GM23338 (cell line): Measurements from ENCODE around the gene TMCO4.

Source experiments
- CREB1 ChIP-seq: fragments of 250-450 bp; sonication (Bioruptor Pico); IDR thresholded peaks from 2 replicates; pipeline ENCODE4 v1.5.0; 2020; ENCODE audit warnings: low read depth, mild to moderate bottlenecking, moderate library complexity
- CTCF ChIP-seq, 2 experiments: fragments of 200-600 bp in 1 of 2; sonication (generic) in 1 of 2; conservative IDR thresholded peaks; 2 replicates each; pipeline versions ENCODE4 v1.5.1 to v1.6.1; 2016 to 2017; ENCODE audit warnings: antibody characterized with exemption in 2 of 2, low read depth in 2 of 2, mild to moderate bottlenecking in 2 of 2, moderate library complexity in 1 of 2
- ETS1 ChIP-seq: IDR thresholded peaks from 2 replicates; pipeline ENCODE4 v1.6.1; 2016; ENCODE audit warnings: antibody characterized with exemption
- EZH2 ChIP-seq: fragments of 200-600 bp; sonication (generic); IDR thresholded peaks from one replicate; pipeline ENCODE4 v1.8.0; 2017; ENCODE audit warnings: antibody characterized with exemption, mild to moderate bottlenecking, low read depth; ENCODE audit not compliant: unreplicated experiment
- EZH2phosphoT487 ChIP-seq: fragments of 200-600 bp; sonication (generic); IDR thresholded peaks from one replicate; pipeline ENCODE4 v1.8.1; 2018; ENCODE audit warnings: antibody characterized with exemption; ENCODE audit not compliant: unreplicated experiment
- JUNB ChIP-seq: IDR thresholded peaks from one replicate; pipeline ENCODE4 v1.6.1; 2016; ENCODE audit warnings: antibody characterized with exemption; ENCODE audit not compliant: unreplicated experiment
- NANOG ChIP-seq: IDR thresholded peaks from 2 replicates; pipeline ENCODE4 v1.6.1; 2016; ENCODE audit warnings: antibody characterized with exemption, borderline replicate concordance
- POLR2AphosphoS5 ChIP-seq: IDR thresholded peaks from 2 replicates; pipeline ENCODE4 v1.6.1; 2016; ENCODE audit warnings: antibody characterized with exemption, low read depth
- REST ChIP-seq: IDR thresholded peaks from one replicate; pipeline ENCODE4 v1.6.1; 2018; ENCODE audit warnings: antibody characterized with exemption; ENCODE audit not compliant: unreplicated experiment
- STAT1 ChIP-seq: IDR thresholded peaks from one replicate; pipeline ENCODE4 v1.6.1; 2016; ENCODE audit warnings: antibody characterized with exemption; ENCODE audit not compliant: unreplicated experiment
- ZNF114 ChIP-seq: fragments of 250-450 bp; sonication (Bioruptor Pico); IDR thresholded peaks from 2 replicates; pipeline ENCODE4 v1.5.0; 2020; ENCODE audit warnings: mild to moderate bottlenecking, moderate library complexity
- ZNF462 ChIP-seq: fragments of 250-450 bp; sonication (Bioruptor Pico); IDR thresholded peaks from 2 replicates; pipeline ENCODE4 v1.5.0; 2020; ENCODE audit warnings: mild to moderate bottlenecking, moderate library complexity

GRCh38 chr1:19640363-19641316 lies 159.1 kb downstream of the TMCO4 start:
- no peak for TF ChIP-seq EZH2phosphoT487
- no peak; a peak in 1 of 4 replicates for TF ChIP-seq CTCF (conservative IDR thresholded peaks at IDR 0.05; ENCODE audit: low read depth in 2 of 2)
- no peak for TF ChIP-seq POLR2AphosphoS5
- no peak for TF ChIP-seq CREB1
- no peak for TF ChIP-seq ETS1
- TF ChIP-seq REST, result no peak
- no peak for TF ChIP-seq EZH2
- TF ChIP-seq ZNF462, result no peak
- TF ChIP-seq NANOG, result no peak
- no peak for TF ChIP-seq JUNB
- TF ChIP-seq STAT1, result no peak
- no peak for TF ChIP-seq ZNF114 (CRISPR knock-in tag)
